HepG2 (cell line): ENCODE data around the gene UTP25. TPM values are rescaled to one million over a fixed set of nuclear protein-coding genes. Genes with fewer than 3 reads are reported as not detected.
A peak's percentile ranks its signal among the peaks of the same experiment; 100 is the strongest.

ENCODE experiments used
- ATF7-NPFF ChIP-seq: sonication (generic); formaldehyde crosslinking; IDR thresholded peaks from 2 replicates; pipeline ENCODE4 v1.8.1; 2023; ENCODE audit warnings: mild to moderate bottlenecking, low read depth, missing genetic modification reagents, moderate library complexity
- ERF ChIP-seq: IDR thresholded peaks from 2 replicates; pipeline ENCODE4 v1.6.1; 2018; ENCODE audit warnings: missing biosample characterization, missing genetic modification reagents
- FIP1L1 ChIP-seq: fragments of 200-400 bp; formaldehyde crosslinking; IDR thresholded peaks from 2 replicates; pipeline ENCODE4 v1.6.1; 2018; ENCODE audit warnings: low read depth, mild to moderate bottlenecking, low read length, moderate library complexity, borderline replicate concordance; ENCODE audit not compliant: insufficient read depth
- GTF3A ChIP-seq: sonication (generic); formaldehyde crosslinking; conservative IDR thresholded peaks from 2 replicates; pipeline ENCODE4 v1.4.0; 2020; ENCODE audit warnings: mild to moderate bottlenecking, missing genetic modification reagents
- JDP2 ChIP-seq: sonication (generic); formaldehyde crosslinking; IDR thresholded peaks from 2 replicates; pipeline ENCODE4 v1.8.1; 2022; ENCODE audit warnings: missing genetic modification reagents, borderline replicate concordance
- MEIS2 ChIP-seq: sonication (generic); formaldehyde crosslinking; IDR thresholded peaks from 2 replicates; pipeline ENCODE4 v1.9.0; 2021; ENCODE audit warnings: mild to moderate bottlenecking, missing genetic modification reagents
- PCBP2 ChIP-seq: fragments of 200-400 bp; formaldehyde crosslinking; optimal IDR thresholded peaks from 2 replicates; pipeline ENCODE3; 2018; ENCODE audit warnings: low read length, low read depth; ENCODE audit not compliant: poor library complexity, severe bottlenecking
- SKI ChIP-seq: fragments of 450-650 bp; IDR thresholded peaks from one replicate; pipeline ENCODE4 v1.6.1; 2018; ENCODE audit warnings: mild to moderate bottlenecking; ENCODE audit not compliant: partially characterized antibody
- SP5 ChIP-seq: IDR thresholded peaks from 2 replicates; pipeline ENCODE4 v1.6.1; 2016; ENCODE audit warnings: low read depth, borderline replicate concordance
- TBL1XR1 ChIP-seq: fragments of 150-350 bp; IDR thresholded peaks from 2 replicates; pipeline ENCODE4 v1.6.1; 2014; ENCODE audit warnings: borderline replicate concordance, low read length; ENCODE audit not compliant: partially characterized antibody
- TEAD2 ChIP-seq: sonication (generic); formaldehyde crosslinking; IDR thresholded peaks from 2 replicates; pipeline ENCODE4 v1.9.0; 2021; ENCODE audit warnings: missing genetic modification reagents
- ZNF136 ChIP-seq: sonication (generic); formaldehyde crosslinking; IDR thresholded peaks from 2 replicates; pipeline ENCODE4 v1.8.1; 2022; ENCODE audit warnings: low read depth, mild to moderate bottlenecking, moderate library complexity, missing genetic modification reagents
- ZNF17 ChIP-seq: sonication (generic); formaldehyde crosslinking; IDR thresholded peaks from 2 replicates; pipeline ENCODE4 v1.5.0; 2020; ENCODE audit warnings: mild to moderate bottlenecking, missing genetic modification reagents
- ZNF235 ChIP-seq: sonication (generic); formaldehyde crosslinking; IDR thresholded peaks from 2 replicates; pipeline ENCODE4 v1.8.1; 2023; ENCODE audit warnings: mild to moderate bottlenecking, missing genetic modification reagents, borderline replicate concordance
- ZNF335 ChIP-seq: sonication (generic); formaldehyde crosslinking; IDR thresholded peaks from 2 replicates; pipeline ENCODE4 v1.4.0; 2020; ENCODE audit warnings: missing genetic modification reagents
- ZNF567 ChIP-seq: sonication (generic); formaldehyde crosslinking; IDR thresholded peaks from 2 replicates; pipeline ENCODE4 v1.8.1; 2023; ENCODE audit warnings: mild to moderate bottlenecking, missing genetic modification reagents, borderline replicate concordance
- ZNF709 ChIP-seq: sonication (generic); formaldehyde crosslinking; IDR thresholded peaks from 2 replicates; pipeline ENCODE4 v1.5.0; 2020; ENCODE audit warnings: mild to moderate bottlenecking, missing genetic modification reagents
- ZNF782 ChIP-seq: sonication (generic); formaldehyde crosslinking; IDR thresholded peaks from 2 replicates; pipeline ENCODE4 v1.4.0; 2020; ENCODE audit warnings: missing genetic modification reagents, mild to moderate bottlenecking, borderline replicate concordance
- polyA plus RNA-seq, 8 experiments: library from polyadenylated mRNA; depleted of rRNA in 3 of 8; stranded (reverse) in 7 of 8; unstranded in 1 of 8; fragments of >200 nt; fragmentation: Illumina TruSeq in 4 of 8; extraction: Trizol in 4 of 8; gene quantifications; 2 replicates each; pipeline versions ENCODE4 v1.2.1 to v1.2.3, GENCODE V29; 2011 to 2016; ENCODE audit warnings: low read depth in 4 of 8, missing spikeins in 1 of 8, mixed read lengths in 1 of 8; ENCODE audit not compliant: insufficient read depth in 1 of 8
- total RNA-seq, 5 experiments: library from RNA; depleted of rRNA; stranded (reverse); fragments of >200 nt; fragmentation: Illumina TruSeq; extraction: Trizol; gene quantifications; 2 replicates each; pipeline ENCODE4 v1.2.3, GENCODE V29; 2016; ENCODE audit warnings: low read depth in 1 of 5
- TF ChIP-seq, protein P1 (sequence below): sonication (generic); formaldehyde crosslinking; IDR thresholded peaks from 2 replicates; pipeline ENCODE4 v1.5.0; 2020; ENCODE audit warnings: missing genetic modification reagents
- TF ChIP-seq, protein P2 (sequence below): sonication (generic); formaldehyde crosslinking; IDR thresholded peaks from 2 replicates; pipeline ENCODE4 v1.9.0; 2021; ENCODE audit warnings: missing genetic modification reagents, borderline replicate concordance
- TF ChIP-seq, protein P3 (sequence below): sonication (generic); formaldehyde crosslinking; IDR thresholded peaks from 2 replicates; pipeline ENCODE4 v1.9.0; 2021; ENCODE audit warnings: missing genetic modification reagents, mild to moderate bottlenecking, borderline replicate concordance
- TF ChIP-seq, protein P4 (sequence below): sonication (generic); formaldehyde crosslinking; IDR thresholded peaks from 2 replicates; pipeline ENCODE4 v1.4.0; 2020; ENCODE audit warnings: mild to moderate bottlenecking, missing genetic modification reagents
- TF ChIP-seq, protein P5 (sequence below): sonication (generic); formaldehyde crosslinking; IDR thresholded peaks from 2 replicates; pipeline ENCODE4 v1.4.0; 2020; ENCODE audit warnings: missing genetic modification reagents

Gene UTP25
- total and polyA plus RNA-seq, 2 of the 13 experiments (the other 11 are each of a cell fraction or from before 2014, with no cell fraction given) = 4.8 to 5.7 TPM

DNA sequence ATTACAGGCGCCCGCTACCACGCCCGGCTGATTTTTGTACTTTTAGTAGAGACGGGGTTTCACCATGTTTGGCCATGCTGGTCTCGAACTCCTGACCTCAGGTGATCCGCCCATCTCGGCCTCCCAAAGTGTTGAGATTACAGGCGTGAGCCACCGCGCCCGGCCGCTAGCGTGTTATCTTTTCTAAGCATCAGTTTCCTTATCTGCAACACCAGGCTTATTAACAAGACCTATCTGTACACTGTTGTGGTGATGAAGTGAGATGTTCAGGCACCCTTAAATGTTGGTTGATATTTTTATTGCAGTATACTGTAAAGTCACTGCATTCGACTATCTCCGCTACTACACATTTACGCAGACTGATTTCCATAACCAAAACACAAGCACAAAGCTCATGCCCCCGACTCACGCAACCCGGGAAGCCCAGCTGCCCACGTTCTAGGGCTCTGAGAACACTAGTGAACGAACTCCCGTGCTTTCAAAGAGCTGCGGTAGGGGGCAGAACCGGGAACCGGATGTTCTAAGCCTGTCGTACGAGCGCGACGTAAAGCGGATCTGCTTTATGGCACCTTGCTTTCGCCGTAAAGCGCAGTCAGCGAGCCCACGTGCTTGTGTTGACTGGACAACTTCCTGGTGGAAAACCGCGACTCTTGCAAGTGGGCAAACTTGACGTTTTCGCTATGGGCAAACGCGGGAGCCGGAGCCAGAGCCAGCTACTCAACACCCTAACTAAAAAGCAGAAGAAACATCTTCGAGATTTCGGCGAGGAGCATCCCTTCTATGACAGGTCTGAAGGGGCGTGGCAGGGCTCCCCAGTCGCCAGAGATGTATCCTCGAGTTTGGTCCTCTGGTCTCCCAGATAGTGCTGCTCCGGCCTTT, at the start of gene UTP25 (continued):
- TF ChIP-seq GTF3A (CRISPR knock-in tag) = no peak
- TF ChIP-seq, protein P1, sequence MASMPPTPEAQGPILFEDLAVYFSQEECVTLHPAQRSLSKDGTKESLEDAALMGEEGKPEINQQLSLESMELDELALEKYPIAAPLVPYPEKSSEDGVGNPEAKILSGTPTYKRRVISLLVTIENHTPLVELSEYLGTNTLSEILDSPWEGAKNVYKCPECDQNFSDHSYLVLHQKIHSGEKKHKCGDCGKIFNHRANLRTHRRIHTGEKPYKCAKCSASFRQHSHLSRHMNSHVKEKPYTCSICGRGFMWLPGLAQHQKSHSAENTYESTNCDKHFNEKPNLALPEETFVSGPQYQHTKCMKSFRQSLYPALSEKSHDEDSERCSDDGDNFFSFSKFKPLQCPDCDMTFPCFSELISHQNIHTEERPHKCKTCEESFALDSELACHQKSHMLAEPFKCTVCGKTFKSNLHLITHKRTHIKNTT (CRISPR knock-in tag) = no peak
- TF ChIP-seq JDP2 (CRISPR knock-in tag) = no peak
- no peak for TF ChIP-seq PCBP2
- TF ChIP-seq, protein P2, sequence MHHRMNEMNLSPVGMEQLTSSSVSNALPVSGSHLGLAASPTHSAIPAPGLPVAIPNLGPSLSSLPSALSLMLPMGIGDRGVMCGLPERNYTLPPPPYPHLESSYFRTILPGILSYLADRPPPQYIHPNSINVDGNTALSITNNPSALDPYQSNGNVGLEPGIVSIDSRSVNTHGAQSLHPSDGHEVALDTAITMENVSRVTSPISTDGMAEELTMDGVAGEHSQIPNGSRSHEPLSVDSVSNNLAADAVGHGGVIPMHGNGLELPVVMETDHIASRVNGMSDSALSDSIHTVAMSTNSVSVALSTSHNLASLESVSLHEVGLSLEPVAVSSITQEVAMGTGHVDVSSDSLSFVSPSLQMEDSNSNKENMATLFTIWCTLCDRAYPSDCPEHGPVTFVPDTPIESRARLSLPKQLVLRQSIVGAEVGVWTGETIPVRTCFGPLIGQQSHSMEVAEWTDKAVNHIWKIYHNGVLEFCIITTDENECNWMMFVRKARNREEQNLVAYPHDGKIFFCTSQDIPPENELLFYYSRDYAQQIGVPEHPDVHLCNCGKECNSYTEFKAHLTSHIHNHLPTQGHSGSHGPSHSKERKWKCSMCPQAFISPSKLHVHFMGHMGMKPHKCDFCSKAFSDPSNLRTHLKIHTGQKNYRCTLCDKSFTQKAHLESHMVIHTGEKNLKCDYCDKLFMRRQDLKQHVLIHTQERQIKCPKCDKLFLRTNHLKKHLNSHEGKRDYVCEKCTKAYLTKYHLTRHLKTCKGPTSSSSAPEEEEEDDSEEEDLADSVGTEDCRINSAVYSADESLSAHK (CRISPR knock-in tag) = no peak
- TF ChIP-seq, protein P3, sequence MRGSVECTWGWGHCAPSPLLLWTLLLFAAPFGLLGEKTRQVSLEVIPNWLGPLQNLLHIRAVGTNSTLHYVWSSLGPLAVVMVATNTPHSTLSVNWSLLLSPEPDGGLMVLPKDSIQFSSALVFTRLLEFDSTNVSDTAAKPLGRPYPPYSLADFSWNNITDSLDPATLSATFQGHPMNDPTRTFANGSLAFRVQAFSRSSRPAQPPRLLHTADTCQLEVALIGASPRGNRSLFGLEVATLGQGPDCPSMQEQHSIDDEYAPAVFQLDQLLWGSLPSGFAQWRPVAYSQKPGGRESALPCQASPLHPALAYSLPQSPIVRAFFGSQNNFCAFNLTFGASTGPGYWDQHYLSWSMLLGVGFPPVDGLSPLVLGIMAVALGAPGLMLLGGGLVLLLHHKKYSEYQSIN = no peak
- no peak for TF ChIP-seq ZNF17 (CRISPR knock-in tag)
- TF ChIP-seq, protein P4, sequence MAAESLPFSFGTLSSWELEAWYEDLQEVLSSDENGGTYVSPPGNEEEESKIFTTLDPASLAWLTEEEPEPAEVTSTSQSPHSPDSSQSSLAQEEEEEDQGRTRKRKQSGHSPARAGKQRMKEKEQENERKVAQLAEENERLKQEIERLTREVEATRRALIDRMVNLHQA (CRISPR knock-in tag) = no peak
- no peak for TF ChIP-seq ZNF335 (CRISPR knock-in tag)
- TF ChIP-seq ZNF235 (CRISPR knock-in tag) = no peak
- TF ChIP-seq ZNF136 = peak; percentile 74
- no peak for TF ChIP-seq TEAD2
- no peak for TF ChIP-seq TBL1XR1
- TF ChIP-seq ATF7-NPFF (CRISPR knock-in tag) = peak; percentile 63; the same call in 1 of the 2 replicates
- TF ChIP-seq ZNF709 (CRISPR knock-in tag) = no peak
- TF ChIP-seq MEIS2 (CRISPR knock-in tag) = peak; percentile 75
- no peak for TF ChIP-seq ZNF567 (CRISPR knock-in tag)
- no peak for TF ChIP-seq SKI
- TF ChIP-seq ZNF782 = 0 out of 2 replicates have a peak, but pooled peaks have one; percentile 39
- TF ChIP-seq FIP1L1 = no peak
- TF ChIP-seq SP5 (CRISPR knock-in tag) = 0 out of 2 replicates have a peak, but pooled peaks have one; percentile 22
- TF ChIP-seq ERF (CRISPR knock-in tag) = peak; percentile 61; the same call in 1 of the 2 replicates
- TF ChIP-seq, protein P5, sequence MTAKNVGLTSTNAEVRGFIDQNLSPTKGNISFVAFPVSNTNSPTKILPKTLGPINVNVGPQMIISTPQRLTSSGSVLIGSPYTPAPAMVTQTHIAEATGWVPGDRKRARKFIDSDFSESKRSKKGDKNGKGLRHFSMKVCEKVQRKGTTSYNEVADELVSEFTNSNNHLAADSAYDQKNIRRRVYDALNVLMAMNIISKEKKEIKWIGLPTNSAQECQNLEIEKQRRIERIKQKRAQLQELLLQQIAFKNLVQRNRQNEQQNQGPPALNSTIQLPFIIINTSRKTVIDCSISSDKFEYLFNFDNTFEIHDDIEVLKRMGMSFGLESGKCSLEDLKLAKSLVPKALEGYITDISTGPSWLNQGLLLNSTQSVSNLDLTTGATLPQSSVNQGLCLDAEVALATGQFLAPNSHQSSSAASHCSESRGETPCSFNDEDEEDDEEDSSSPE (CRISPR knock-in tag) = peak; percentile 78
